Stimulated activated CD8-positive, alpha-beta memory T cell treated with anti-CD3 and anti-CD28 coated beads, Interleukin-7, amount 100 ng/mL, for 1 hour (primary cell): ENCODE results near the gene COL5A1.

Source experiments
- DNase-seq, 2 donors: peaks; one replicate each; pipeline ENCODE4 v3.0.0-alpha.2; 2020; ENCODE audit warnings: low read depth in 2 of 2

Gene COL5A1

DNA sequence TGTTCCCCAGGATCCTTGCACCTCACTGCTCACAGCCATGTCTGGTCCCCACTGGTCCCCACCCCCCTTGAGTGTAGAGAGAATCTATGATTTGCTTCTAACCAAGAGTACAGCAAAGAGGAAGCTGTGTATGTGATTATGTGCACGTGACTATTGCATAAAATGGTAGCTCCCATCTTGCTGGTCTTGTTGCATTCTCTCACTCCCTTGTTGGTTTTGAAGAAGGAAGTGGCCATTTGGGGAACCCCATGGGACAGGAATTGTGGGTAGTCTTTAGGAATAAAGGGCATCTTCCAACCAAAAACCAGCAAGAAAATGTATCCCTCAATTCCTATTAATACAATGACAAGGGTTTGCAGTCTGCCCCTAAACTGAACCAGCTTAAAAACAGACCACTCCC is 233.8 kb downstream of the COL5A1 start:
- no peak for DNase-seq

DNA sequence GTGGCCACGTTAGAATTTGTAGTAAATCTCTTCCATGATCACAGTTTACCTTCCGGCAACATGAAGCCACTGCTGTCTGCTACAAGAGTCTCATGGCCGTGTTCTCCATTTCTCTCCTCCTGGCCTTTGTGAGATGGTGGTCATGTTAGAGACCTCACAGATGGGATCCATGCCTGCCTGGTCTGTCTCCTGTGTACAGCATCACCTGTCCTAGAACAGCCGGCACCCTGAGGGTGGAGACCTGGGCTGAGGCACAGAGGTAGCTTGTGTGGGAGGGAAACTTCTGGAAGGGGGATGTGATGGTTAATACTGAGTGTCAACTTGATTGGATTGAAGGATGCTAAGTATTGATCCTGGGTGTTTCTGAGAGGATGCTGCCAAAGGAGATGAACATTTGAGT is 235.9 kb downstream of the COL5A1 start:
- DNase-seq, result no peak

DNA sequence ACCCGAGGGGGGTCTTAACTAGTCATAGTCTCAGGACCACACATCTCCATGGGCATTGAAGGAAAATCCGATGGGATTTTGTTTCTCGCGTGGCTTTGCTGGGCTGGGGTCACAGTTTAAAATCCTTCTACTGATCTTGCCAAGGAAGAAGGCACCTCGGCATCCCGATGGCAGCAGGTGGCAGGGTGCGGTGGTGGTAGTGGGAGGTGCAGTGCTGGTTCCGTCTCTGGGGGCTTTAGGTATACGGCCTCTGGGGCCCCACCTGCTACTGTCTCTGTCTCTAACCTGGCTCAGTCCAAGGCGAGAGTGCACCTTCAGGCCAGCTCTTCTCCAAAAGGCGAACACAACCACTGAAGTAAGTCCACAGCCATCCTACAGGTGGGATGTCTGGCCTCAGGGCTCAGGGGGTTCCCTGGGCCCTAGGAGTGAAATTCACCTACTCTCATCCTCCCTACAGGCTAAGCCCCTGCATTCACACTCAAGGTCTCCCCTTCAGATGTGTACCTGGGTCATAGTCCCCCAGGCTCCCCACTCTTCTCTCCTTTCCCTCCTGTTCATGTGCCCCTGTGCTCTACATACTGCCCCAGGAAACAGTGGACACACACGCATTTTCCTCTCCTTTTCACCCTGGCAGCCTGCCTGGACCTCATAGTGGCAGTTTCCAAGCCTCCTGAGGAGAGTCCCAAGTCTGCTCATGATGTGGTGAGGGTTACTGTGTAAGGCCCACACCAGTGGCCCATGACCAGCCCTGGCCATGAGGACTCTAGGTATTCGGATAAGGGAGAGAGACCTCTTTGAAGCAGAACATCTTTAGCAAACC is 238.3 kb downstream of the COL5A1 start:
- no peak for DNase-seq

DNA sequence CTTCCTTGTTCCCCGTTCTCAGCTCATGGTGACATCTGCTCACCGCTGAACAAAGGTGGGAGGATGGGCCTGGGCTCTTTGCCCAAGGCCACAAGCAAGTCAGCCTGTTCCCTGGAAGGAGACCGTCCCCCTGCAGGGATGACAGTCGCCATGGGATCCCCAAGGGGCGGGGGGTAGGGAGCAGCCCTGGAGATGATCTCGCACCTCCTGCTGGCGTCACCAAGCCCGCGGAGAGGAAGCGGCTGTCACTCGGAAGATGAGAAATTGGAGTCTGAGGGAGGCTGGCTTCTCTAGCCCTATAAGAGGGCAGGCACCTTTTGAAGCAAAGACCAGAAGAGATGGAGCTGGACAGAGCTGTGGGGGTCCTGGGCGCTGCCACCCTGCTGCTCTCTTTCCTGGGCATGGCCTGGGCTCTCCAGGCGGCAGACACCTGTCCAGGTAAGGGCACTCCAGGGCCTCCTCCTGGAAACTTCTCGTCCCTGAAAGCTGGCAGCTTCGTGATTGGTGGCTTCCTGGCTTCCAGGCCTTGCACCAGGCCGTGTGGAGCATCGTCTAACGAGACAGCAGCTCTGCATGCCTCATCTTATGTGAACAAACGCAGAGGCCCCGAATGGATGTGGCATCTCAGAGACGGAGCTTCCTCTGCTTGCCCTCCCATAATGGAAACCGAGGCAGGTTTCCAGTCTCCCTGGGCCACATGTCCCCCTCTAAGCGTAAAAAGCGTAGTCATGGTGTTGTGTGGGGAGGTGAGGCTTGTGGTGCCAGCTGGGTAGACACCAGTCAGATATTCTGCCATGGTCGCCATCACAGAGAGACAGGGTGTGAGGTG is 239.1 kb downstream of the COL5A1 start, which contains the start of gene FCN2:
Gene FCN2, plus strand, starts transcription at position 327 of the 829 bp plus-strand sequence. Its CDS starts 12 bp downstream, at position 339.
- DNase-seq, result no peak

DNA sequence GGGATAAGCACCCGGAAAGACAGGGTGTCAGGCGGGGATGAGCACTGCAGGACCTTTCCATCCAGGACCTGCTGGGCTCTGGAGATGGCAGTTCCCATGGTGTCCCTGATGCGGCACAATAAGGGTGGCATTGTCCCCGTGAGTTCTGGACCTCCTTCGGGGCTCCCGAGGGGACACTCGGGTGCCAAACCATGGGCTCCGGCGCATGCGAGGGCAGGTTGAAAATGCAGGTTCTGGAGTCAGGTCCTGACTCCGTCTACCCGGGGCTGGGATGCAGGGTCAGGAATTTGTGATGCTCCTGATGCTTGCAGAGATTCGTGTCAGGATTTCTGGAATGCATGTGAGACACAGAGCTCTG is 239.7 kb downstream of the COL5A1 start:
- no peak for DNase-seq

DNA sequence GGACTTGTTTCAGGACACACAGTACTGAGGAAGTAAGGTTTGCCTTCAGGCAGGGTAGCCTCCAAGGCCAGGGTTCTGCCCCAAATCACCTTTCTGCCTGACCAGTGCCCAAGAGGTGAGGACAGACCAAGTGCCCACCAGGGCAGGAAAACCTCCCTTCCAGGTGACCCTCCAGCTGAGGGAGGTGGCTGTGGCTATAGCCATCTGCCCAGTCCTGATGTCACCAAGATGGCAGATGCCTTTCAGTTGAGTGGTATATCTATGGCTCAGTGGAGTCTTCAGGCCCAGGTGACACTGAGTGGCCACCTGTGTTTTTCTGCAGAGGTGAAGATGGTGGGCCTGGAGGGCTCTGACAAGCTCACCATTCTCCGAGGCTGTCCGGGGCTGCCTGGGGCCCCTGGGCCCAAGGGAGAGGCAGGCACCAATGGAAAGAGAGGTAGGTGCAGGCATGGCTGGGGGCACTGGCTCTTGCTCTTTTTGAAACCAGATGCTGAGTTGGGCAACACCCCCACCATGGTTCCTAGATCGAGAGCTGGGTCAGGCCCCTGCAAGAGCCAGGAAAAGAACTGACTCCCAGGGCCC is 240.7 kb downstream of the COL5A1 start:
- DNase-seq, result no peak

DNA sequence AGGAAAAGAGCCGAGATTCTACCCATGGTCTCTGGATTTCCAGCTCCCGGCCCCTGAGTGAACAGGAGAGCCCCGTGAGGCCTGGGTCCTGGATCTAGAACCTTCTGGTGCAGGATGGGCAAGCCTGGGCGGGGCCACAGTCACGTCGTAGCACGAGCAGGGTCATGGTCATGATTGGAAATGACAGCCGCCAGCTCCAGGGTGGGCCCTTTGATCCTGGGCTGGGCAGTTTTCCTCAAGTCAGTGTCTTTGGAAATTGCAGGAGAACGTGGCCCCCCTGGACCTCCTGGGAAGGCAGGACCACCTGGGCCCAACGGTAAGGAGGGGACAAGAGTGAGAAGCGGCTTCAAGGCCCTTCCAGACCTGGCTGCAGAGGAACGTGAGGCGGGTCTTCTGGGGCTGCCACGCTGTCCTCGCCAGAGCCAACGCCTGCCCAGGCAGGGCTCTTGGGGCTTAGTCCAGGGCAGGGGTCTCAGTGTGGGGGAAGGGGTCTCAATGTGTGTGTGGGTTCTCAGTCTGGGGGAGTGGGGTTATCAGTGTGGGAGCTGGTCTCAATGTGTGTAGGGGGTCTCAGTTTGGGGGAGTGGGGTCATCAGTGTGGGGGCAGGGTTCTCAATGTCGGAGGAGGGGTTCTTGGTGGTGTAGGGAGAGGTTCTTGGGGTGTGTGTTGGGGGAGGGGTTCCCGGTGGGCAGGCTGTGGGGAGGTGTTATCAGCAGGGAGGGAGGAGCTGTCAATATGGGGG is 241.6 kb downstream of the COL5A1 start:
- no peak for DNase-seq

DNA sequence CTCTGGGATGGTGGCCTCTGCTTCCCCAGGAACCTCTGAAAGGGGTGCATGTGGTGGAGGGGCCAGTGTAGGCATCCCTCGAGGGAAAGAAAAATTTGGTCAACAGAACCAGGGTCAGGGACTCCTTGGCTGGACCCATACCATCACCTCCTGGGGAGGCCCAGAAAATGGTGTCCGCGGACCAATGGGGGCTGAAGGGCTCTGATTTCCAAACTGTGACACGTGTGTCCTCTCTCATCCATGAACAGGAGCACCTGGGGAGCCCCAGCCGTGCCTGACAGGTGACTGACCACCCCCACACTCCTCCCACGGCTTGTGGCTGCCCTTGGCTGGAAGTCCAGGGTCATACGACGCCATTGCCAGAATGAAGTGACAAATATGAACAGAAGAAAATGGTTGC is 242.9 kb downstream of the COL5A1 start:
- no peak for DNase-seq

DNA sequence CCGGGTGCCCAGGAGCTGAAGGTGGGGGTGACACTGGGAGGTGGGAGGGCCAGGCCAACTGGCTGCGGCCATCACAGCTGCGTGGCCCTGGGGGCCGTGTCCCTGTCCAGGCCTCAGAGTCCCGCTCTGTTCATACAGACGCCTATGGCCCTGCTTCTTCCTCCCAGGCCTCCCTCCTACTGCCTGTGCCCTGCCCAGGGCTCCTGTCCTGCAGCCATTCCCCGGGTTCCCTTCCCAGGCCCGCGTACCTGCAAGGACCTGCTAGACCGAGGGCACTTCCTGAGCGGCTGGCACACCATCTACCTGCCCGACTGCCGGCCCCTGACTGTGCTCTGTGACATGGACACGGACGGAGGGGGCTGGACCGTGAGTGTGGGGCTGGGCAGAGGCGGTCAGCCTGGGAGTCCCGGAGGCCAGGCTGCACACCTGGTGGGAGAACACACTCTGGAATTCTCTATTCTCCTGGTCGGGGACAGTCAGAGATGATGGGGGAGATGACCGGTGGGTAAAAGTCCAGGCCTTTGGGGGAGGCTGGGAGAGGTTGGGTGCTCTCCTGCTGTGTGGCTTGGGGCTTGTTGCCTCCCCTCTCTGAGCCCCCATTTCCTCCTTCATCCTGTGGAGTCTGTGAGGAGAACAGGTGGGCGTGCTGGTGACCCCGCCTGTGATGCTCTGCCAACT is 243.5 kb downstream of the COL5A1 start:
- DNase-seq, result no peak

DNA sequence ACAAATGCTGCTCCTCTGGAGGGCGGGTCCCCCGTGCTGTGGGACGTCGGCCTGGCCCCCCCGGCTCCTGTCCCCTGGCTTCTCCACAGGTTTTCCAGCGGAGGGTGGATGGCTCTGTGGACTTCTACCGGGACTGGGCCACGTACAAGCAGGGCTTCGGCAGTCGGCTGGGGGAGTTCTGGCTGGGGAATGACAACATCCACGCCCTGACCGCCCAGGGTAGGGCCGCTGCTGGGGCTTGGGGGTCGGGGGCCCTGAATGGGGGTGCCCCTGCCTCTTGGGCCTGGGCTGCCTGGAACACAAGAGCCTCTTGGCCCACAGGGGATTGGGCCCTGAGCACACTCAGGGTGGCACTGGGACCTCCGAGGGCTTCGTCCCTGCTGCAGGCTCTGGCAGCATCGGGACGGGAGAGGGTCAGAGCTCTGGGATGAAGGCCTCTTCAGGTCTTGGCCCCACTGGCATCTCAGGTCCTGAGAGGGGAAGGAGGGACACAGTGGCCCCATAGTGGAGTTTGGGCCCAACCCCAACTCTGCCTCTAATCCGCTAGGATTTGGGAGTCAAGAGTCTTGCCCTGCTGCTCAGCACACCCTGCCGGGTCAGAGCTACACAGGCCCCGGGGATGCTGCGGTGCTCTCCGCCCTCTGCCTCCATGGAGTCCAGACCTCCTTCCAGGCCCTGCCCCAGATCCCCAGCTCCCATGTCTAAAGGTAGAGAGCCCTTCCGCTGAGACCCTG is 244.2 kb downstream of the COL5A1 start:
- no peak for DNase-seq

DNA sequence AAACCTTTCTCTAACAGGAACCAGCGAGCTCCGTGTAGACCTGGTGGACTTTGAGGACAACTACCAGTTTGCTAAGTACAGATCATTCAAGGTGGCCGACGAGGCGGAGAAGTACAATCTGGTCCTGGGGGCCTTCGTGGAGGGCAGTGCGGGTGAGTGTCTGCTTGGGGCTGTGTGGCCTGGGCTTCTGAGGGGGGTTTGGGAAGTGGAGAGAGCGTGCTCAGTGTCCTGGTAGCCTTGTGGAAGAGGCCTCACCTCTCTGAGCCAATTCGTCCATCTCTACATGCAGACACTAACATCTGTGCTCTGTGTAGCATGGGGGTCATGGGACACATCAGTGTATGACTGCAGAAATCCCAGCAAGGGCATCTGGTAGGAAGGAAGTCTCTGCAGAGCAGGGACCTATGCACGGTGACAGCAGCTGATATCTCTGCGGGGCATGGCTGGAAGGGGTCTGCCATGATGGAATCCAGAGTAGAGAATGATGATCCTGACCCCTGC is 244.9 kb downstream of the COL5A1 start:
- DNase-seq, result no peak

DNA sequence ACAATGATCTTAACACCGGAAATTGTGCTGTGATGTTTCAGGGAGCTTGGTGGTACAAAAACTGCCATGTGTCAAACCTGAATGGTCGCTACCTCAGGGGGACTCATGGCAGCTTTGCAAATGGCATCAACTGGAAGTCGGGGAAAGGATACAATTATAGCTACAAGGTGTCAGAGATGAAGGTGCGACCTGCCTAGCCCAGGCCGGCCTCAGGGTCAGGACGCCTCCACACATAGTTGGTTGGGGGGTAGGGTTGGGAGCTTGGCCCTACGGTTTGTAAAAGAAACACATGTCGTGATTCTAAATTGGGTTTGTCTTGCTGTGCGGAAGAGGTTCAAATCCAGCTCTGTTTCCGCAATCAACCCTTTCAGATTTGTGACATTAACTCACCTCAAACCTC is 245.6 kb downstream of the COL5A1 start:
- DNase-seq, result no peak

DNA sequence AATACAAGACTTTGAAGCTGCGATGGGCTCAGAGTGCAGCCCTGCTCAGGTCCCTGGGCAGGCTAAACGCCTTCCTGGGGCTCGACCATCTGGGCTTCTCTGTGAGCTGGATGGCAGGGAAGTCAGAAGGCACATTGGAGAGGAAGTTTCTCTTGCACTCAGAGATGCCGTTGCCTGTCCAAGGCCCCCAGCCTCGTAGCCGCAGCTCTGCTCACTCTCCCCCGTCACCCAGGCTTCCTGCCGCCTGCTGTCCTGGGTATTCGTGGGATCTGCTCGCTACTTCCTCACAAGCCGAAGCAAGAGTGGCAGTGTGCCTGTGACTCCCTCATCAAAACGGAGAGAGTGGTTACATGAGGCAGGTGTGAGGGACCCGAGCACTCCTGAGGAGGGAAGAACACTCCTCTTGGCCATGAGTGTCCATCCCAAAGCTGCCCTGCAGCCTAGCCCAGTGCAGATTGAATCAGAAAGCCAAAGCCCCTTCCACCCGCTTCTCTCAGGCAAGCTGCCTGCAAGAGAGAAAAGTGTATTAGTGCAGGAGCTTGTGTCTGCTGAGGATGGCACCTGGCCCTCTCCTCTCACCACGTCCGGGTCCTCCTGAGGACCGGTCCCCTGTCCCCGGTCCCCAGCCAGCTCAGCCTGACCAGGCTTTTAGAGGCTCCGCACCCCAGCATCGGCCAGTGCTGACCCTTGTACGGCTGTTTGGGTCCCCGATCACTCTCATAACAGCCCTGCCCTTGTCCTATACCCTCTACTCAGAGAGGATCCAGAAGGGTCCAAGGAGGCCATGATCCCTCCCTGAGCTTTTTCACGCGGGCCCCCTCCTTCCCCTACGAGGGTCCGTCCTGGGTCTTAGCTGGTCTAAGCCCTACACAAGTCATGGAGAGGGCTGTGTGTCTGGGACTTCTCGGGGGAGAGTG is 246.3 kb downstream of the COL5A1 start:
- DNase-seq, result no peak

DNA sequence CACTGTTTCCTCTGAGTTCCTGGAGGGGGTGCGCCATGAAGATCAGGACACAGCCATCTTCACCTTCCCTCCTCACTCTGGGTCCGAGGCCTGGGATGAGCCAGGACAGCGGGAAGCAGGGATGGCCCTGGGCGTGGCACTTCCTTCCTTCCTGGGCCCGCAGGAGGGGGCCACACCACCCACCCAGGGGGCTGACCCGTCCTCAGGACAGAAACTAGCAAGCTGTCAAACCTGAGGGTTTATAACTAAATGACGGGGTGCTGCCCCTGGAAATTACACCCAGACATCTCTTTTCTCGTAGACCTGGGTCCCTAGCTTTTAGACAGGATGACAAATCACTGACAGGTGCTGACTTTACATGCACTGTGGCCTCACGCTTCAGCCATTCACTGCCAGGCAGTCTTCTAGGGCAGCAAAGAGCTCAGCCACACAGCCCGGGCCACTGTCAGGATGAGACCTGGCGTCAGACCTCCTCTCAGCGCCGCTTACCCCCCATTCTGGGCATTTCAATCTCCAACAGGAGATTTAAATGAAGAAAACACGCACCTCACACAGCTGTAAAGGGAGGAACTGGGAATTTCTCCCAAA is 247.1 kb downstream of the COL5A1 start:
- DNase-seq, result no peak

DNA sequence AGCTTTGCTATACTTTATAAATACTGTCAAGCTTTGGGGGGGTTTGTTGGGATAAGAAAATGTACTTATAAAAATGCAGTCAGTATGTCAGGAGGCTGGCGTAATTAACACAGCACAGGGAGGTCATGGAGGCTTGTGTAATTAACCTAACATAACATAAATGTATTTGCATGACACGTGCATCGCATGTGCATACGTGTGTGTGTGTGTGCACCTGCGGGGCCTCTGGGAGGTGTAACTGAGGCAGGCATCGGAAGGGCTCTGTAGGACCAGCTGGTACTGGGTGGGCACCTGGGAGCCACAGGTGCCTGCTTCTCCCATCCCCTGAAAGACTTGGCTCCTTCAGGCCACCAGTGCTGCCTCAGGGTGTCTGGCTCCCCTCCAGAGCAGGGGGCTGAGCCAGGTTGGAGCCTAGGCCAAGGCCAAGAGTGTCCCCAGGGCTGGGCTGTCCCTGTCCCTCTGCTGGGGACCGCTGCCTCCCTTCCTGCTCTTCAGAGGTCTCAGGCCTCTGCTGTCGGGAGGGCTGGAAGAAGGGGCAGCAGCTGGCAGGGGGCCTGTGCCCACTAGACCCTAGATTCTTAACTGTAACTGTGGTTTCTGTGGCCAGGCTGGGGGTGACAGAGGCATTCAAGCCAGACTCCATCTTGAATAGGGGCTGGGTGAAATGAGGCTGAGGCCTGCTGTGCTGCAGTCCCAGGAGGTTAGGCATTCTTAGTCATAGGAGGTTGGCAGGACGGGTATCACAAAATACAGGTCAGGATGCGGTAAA is 248.0 kb downstream of the COL5A1 start:
- no peak for DNase-seq

DNA sequence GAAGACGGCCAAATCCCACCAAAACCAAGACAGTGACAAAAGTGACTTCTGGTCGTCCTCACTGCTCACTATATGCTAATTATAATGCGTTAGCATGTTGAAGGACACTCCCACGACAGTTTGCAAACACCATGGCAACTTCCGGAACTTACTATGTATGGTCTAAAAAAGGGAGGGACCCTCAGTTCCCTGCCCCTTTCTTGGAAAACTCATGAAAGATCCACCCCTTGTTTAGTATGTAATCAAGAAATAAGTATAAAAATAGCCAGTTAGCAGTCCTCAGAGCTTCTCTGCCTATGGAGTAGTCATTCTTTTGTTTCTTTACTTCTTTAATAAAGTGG is 248.5 kb downstream of the COL5A1 start:
- DNase-seq, result no peak

DNA sequence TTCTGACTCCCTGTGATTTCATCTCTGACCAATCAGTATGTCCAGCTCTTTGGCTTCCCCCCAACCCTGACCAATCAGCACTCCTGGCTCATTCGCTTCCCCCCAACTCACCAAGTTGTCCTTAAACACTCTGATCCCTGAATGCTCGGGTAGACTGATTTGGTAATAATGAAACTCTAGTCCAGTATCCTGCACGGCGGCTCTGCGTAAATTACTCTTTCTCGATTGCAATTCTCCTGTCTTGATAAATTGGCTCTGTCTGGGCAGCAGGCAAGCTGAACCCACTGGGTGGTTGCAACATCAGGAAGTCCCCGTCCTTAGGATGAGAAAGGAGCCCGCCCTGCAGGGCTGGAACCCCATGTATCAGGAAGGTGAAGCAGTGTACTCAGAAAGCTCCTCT is 249.4 kb downstream of the COL5A1 start:
- DNase-seq, result no peak

DNA sequence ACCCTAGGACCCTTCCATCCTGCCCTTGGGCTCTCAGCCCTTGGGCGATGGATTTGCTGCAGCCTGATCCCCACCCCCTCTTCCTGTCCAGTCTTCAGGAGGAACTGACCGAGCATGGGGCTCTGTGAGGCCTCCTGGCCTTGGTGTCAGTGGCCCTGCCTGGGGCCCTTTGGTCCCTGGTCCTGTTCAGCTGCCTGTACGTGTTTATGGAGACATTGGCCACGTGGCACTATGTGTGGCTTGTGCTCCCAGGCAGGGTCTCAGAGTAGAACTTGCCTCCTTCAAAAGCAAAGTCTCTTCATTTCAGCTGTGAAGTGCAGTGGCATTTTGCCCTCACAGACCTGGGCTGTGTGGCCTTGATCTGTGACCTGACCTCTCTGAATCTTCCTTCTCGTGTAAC is 250.1 kb downstream of the COL5A1 start:
- no peak for DNase-seq
